GM21526 (cell line): ENCODE results near the gene LGALS7B.
"Not testable (repeated sequence)": the region's sequence is repeated elsewhere in the genome, so short reads cannot be mapped to it uniquely, and the experiment has no call there.

Experiments used
- ATAC-seq: cut with Tn5 transposase; IDR thresholded peaks from one replicate; pipeline ENCODE4 v1.9.1; 2021; ENCODE audit warnings: moderate library complexity; ENCODE audit not compliant: unreplicated experiment, low FRiP score

LGALS7B gene

GRCh38 chr19:38788478-38789243 lies at the start of gene LGALS7B:
Gene LGALS7B (plus strand): TSS chr19:38789200. CDS start chr19:38789227, 27 bp downstream.
- ATAC-seq, result no peak

GRCh38 chr19:38739440-38740256 lies 49.4 kb upstream of the LGALS7B start:
- no peak for ATAC-seq

- no peak for ATAC-seq
Observed at GRCh38 chr19:38740257-38740592, 48.8 kb upstream of the LGALS7B start.

- ATAC-seq, result no peak
Observed at GRCh38 chr19:38740932-38741331, 48.1 kb upstream of the LGALS7B start.

- ATAC-seq, result no peak
Observed at GRCh38 chr19:38741670-38742069, 47.3 kb upstream of the LGALS7B start.

GRCh38 chr19:38742296-38742695 lies 46.7 kb upstream of the LGALS7B start:
- no peak for ATAC-seq

- ATAC-seq, result no peak
Observed at GRCh38 chr19:38742906-38743305, 46.1 kb upstream of the LGALS7B start.

GRCh38 chr19:38743394-38744297 lies 45.4 kb upstream of the LGALS7B start:
- no peak for ATAC-seq

GRCh38 chr19:38744298-38744681 lies 44.7 kb upstream of the LGALS7B start, which contains the start of gene CAPN12:
Gene CAPN12 (minus strand): TSS chr19:38744474. CDS start chr19:38744165, 309 bp downstream.
- no peak for ATAC-seq

- no peak for ATAC-seq
Observed at GRCh38 chr19:38744874-38745273, 44.1 kb upstream of the LGALS7B start.

GRCh38 chr19:38745316-38745715 lies 43.7 kb upstream of the LGALS7B start:
- no peak for ATAC-seq

GRCh38 chr19:38753783-38754182 lies 35.2 kb upstream of the LGALS7B start:
- ATAC-seq, result not testable (repeated sequence)

- ATAC-seq, result not testable (repeated sequence)
Observed at GRCh38 chr19:38754196-38754595, 34.8 kb upstream of the LGALS7B start.

- no peak for ATAC-seq
Observed at GRCh38 chr19:38759590-38760003, 29.4 kb upstream of the LGALS7B start.

- not testable (repeated sequence) for ATAC-seq
Observed at GRCh38 chr19:38760805-38761517, 28.0 kb upstream of the LGALS7B start.

GRCh38 chr19:38761884-38762389 lies 27.1 kb upstream of the LGALS7B start:
- not testable (repeated sequence) for ATAC-seq

- no peak for ATAC-seq
Observed at GRCh38 chr19:38763795-38764220, 25.2 kb upstream of the LGALS7B start.

GRCh38 chr19:38765214-38765613 lies 23.8 kb upstream of the LGALS7B start:
- ATAC-seq, result no peak

GRCh38 chr19:38766276-38767047 lies 22.5 kb upstream of the LGALS7B start:
- ATAC-seq, result no peak
